Panc1 (cell line): ENCODE results near the gene NOLC1.

Experiments
- CTCF ChIP-seq: fragments of 450-650 bp; IDR thresholded peaks from 2 replicates; pipeline ENCODE4 v1.5.1; 2017; ENCODE audit warnings: mild to moderate bottlenecking
- POLR2AphosphoS5 ChIP-seq: IDR thresholded peaks from 2 replicates; pipeline ENCODE4 v1.6.1; 2012; ENCODE audit warnings: mild to moderate bottlenecking, low read depth, low read length, moderate library complexity

- TF ChIP-seq CTCF (no peak), POLR2AphosphoS5 (no peak)
These were observed 44.7 kb downstream of the NOLC1 start for GRCh38 chr10:102196893-102197292.
